ENCODE data around the gene CCDC157.

Gene CCDC157

DNA sequence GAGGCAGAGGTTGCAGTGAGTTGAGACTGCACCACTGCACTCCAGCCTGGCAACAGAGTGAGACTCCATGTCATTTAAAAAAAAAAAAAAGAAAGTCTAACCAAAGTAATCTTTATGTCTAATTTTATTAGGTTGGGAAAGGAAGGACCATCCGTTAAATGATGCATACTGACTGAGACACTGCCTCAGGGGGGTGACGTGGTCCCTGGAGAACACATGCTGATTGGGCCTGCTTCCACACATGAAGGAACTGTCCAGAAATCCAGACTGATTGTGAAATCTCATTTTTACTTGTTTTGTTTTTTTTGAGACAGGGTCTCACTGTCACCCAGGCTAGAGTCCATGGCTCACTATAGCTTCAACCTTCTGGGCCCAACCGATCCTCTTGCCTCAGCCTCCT lies 5.6 kb upstream of the CCDC157 start (continued):
- no peak for TF ChIP-seq ZNF423 (tag by site-specific recombination; IDR thresholded peaks at IDR 0.05)
- no peak for TF ChIP-seq ZBTB17 (tag by site-specific recombination; IDR thresholded peaks at IDR 0.05)

DNA sequence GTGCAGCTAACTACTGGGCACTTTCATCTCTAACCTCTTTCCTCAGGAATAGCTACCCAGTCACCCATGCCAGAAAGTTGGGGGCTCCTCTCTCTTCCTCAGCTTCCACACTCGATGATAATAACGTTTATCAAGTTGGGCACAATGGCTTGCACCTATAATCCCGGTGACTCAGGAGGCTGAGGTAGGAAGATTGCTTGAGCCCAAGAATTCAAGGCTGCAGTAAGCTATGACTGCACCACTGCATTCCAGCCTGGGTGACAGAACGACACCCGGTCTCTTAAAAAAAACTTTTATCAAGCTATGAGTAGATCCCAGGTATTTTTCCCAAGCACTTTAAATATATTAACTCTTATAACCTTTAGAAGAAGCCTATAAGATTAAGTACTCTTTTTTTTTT lies 2.2 kb upstream of the CCDC157 start:
- Histone ChIP-seq H3K27ac (ENCODE audit: extremely low read depth, low read depth, low read length) (no peak overlapping the region; the same call in 1 of the 2 replicates), H3K4me3 (ENCODE audit: low read depth, low read length) (no peak overlapping the region), H3K36me3 (ENCODE audit: control insufficient read depth in 2 of 2, insufficient read depth in 1 of 2, low read length in 2 of 2) (peaks cover 23 to 55% of the 10 kb centered on the region in 2 experiments), H3K9me3 (ENCODE audit: control insufficient read depth, insufficient read depth, low read depth, low read length) (no peaks in the 10 kb centered on the region), H3K4me1 (ENCODE audit: control insufficient read depth, insufficient read depth, low read length) (peaks cover 5% of the 10 kb centered on the region; the same call in 1 of the 2 replicates)
- CTCF ChIA-PET, result interaction anchor here (1.2 kb wide), 1 partner anchor 67 kb away, joined by 8 read pairs; no protein-coding TSS in a partner anchor
- TF ChIP-seq ZNF10 (tag by site-specific recombination; IDR thresholded peaks at IDR 0.05) (no peak), ZNF140 (tag by site-specific recombination; IDR thresholded peaks at IDR 0.05) (no peak), ZNF768 (tag by site-specific recombination; IDR thresholded peaks at IDR 0.05) (no peak), OSR2 (tag by site-specific recombination; IDR thresholded peaks at IDR 0.05) (no peak), ZNF138 (tag by site-specific recombination; IDR thresholded peaks at IDR 0.05; ENCODE audit: borderline replicate concordance) (no peak), KLF8 (tag by site-specific recombination; IDR thresholded peaks at IDR 0.05) (no peak), ZSCAN23 (tag by site-specific recombination; IDR thresholded peaks at IDR 0.05) (no peak), ZNF221 (tag by site-specific recombination; IDR thresholded peaks at IDR 0.05; ENCODE audit: borderline replicate concordance) (no peak), ZNF335 (tag by site-specific recombination; conservative IDR thresholded peaks at IDR 0.05) (no peak), ZNF549 (tag by site-specific recombination; IDR thresholded peaks at IDR 0.05) (no peak), KLF9 (tag by site-specific recombination; IDR thresholded peaks at IDR 0.05; ENCODE audit: low read depth) (no peak), ZNF521 (tag by site-specific recombination; IDR thresholded peaks at IDR 0.05) (no peak), ZNF555 (tag by site-specific recombination; conservative IDR thresholded peaks at IDR 0.05) (no peak)
- POLR2A ChIA-PET, result interaction anchor here (2.3 kb wide), 1 partner anchor 28 kb away, joined by 6 read pairs; the partner anchor contains the start of gene TBC1D10A

DNA sequence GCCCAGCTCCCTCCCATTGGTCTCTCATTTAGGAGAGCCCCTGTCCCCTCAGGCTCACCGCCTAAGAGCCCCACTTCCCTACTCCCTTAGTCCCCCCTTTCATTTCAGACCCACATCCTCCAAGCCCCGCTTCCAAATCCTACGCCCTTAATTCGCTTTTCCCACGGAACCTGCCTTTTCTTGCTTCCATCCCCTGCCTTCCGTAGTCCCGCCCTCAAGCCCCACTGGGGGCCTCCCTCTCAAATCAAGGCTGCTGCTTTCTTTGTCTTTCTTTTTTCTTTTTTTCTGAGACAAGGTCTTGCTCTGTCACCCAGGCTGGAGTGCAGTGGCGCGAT lies 396 bp downstream of the CCDC157 start:
- Histone ChIP-seq H3K4me1 (ENCODE audit: control insufficient read depth, insufficient read depth, low read length) (peaks cover 5% of the 10 kb centered on the region; the same call in 1 of the 2 replicates), H3K4me3 (ENCODE audit: low read depth, low read length) (peak overlapping the region; percentile 98), H3K36me3 (ENCODE audit: control insufficient read depth in 2 of 2, insufficient read depth in 1 of 2, low read length in 2 of 2) (peaks cover 0 to 30% of the 10 kb centered on the region in 2 experiments; a peak in 2 of 3 replicates), H3K27ac (ENCODE audit: extremely low read depth, low read depth, low read length) (no peak overlapping the region), H3K9me3 (ENCODE audit: control insufficient read depth, insufficient read depth, low read depth, low read length) (no peaks in the 10 kb centered on the region)
- ChIA-PET POLR2A (interaction anchor here (0.6 to 2.1 kb wide), 31 partner anchors 9 to 937 kb away, joined by 3 to 40 read pairs (median 5); partner anchors contain the start of genes CASTOR1, RNF215, SEC14L2 and TBC1D10A), CTCF (interaction anchor here (0.5 to 1.7 kb wide), 6 partner anchors 29 to 271 kb away, joined by 3 to 5 read pairs (median 4); partner anchors contain the start of genes CASTOR1 and RNF215)
- TF ChIP-seq ZNF747 (tag by site-specific recombination; IDR thresholded peaks at IDR 0.05) (no peak), RBAK (tag by site-specific recombination; IDR thresholded peaks at IDR 0.05) (no peak), ZNF623 (tag by site-specific recombination; IDR thresholded peaks at IDR 0.05) (no peak), SP2 (tag by site-specific recombination; IDR thresholded peaks at IDR 0.05) (peak; percentile 71), SP7 (tag by site-specific recombination; IDR thresholded peaks at IDR 0.05) (no peak), ZNF274 (IDR thresholded peaks at IDR 0.05; ENCODE audit: low read length) (no peak), ZNF274 (tag by site-specific recombination; IDR thresholded peaks at IDR 0.05; ENCODE audit: borderline replicate concordance) (no peak), ZNF366 (tag by site-specific recombination; conservative IDR thresholded peaks at IDR 0.05) (peak; percentile 37; the same call in 1 of the 2 replicates), ZNF391 (tag by site-specific recombination; IDR thresholded peaks at IDR 0.05; ENCODE audit: borderline replicate concordance, low read depth) (no peak), ZBTB48 (tag by site-specific recombination; IDR thresholded peaks at IDR 0.05) (peak; percentile 47; the same call in 1 of the 2 replicates), ZNF248 (tag by site-specific recombination; IDR thresholded peaks at IDR 0.05) (no peak), ZNF585B (tag by site-specific recombination; IDR thresholded peaks at IDR 0.05) (no peak)
- TF ChIP-seq, protein P1, sequence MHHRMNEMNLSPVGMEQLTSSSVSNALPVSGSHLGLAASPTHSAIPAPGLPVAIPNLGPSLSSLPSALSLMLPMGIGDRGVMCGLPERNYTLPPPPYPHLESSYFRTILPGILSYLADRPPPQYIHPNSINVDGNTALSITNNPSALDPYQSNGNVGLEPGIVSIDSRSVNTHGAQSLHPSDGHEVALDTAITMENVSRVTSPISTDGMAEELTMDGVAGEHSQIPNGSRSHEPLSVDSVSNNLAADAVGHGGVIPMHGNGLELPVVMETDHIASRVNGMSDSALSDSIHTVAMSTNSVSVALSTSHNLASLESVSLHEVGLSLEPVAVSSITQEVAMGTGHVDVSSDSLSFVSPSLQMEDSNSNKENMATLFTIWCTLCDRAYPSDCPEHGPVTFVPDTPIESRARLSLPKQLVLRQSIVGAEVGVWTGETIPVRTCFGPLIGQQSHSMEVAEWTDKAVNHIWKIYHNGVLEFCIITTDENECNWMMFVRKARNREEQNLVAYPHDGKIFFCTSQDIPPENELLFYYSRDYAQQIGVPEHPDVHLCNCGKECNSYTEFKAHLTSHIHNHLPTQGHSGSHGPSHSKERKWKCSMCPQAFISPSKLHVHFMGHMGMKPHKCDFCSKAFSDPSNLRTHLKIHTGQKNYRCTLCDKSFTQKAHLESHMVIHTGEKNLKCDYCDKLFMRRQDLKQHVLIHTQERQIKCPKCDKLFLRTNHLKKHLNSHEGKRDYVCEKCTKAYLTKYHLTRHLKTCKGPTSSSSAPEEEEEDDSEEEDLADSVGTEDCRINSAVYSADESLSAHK (tag by site-specific recombination; IDR thresholded peaks at IDR 0.05), result no peak
- TF ChIP-seq, protein P2, sequence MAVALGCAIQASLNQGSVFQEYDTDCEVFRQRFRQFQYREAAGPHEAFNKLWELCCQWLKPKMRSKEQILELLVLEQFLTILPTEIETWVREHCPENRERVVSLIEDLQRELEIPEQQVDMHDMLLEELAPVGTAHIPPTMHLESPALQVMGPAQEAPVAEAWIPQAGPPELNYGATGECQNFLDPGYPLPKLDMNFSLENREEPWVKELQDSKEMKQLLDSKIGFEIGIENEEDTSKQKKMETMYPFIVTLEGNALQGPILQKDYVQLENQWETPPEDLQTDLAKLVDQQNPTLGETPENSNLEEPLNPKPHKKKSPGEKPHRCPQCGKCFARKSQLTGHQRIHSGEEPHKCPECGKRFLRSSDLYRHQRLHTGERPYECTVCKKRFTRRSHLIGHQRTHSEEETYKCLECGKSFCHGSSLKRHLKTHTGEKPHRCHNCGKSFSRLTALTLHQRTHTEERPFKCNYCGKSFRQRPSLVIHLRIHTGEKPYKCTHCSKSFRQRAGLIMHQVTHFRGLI (tag by site-specific recombination; IDR thresholded peaks at IDR 0.05), result no peak
